GM19328 (cell line): Measurements from ENCODE around the gene ATG14.

ENCODE experiments used
- ATAC-seq: cut with Tn5 transposase; IDR thresholded peaks from one replicate; pipeline ENCODE4 v1.9.1; 2021; ENCODE audit warnings: mild to moderate bottlenecking, moderate library complexity; ENCODE audit not compliant: unreplicated experiment

Gene ATG14

GRCh38 chr14:55323910-55324309 is 87.7 kb downstream of the ATG14 start:
- ATAC-seq: no peak

- no peak for ATAC-seq
Measured at GRCh38 chr14:55318694-55319093, 92.9 kb downstream of the ATG14 start.

GRCh38 chr14:55317542-55318306 is 93.9 kb downstream of the ATG14 start:
- no peak for ATAC-seq

GRCh38 chr14:55316564-55316963 is 95.1 kb downstream of the ATG14 start:
- ATAC-seq: no peak
